OCI-LY7 (cell line): ENCODE measurements around the gene HNRNPU. TPM values are rescaled to one million over a fixed set of nuclear protein-coding genes. Genes with fewer than 3 reads are reported as not detected.

Source experiments
- BruUV-seq: library from RNA; stranded (reverse); fragments of 400-500 nt; replicated peaks from 2 replicates; lab custom pipeline; 2021; lab: Mats Ljungman, UMichigan
- CTCF ChIA-PET: fragments of 300-600 bp; sonication (Branson Sonifier 250); formaldehyde crosslinking; loops from one replicate; lab custom pipeline; 2022; ENCODE audit warnings: antibody characterized with exemption; ENCODE audit not compliant: unreplicated experiment; lab: Charles Lee
- POLR2A ChIA-PET: fragments of 300-600 bp; sonication (Branson Sonifier 250); formaldehyde crosslinking; loops from one replicate; lab custom pipeline; 2022; ENCODE audit warnings: antibody characterized with exemption; lab: Charles Lee
- DNase-seq: peaks from one replicate; pipeline ENCODE4 v3.0.0-alpha.2; 2015; ENCODE audit warnings: low spot score
- H2AFZ ChIP-seq: fragments of 200-600 bp; sonication (generic), shearing (Covaris generic); 2 replicates; pipeline ENCODE4 v1.6.1; 2014; ENCODE audit warnings: mild to moderate bottlenecking, antibody characterized with exemption, low read length, moderate library complexity
- H3K27ac ChIP-seq: fragments of 200-600 bp; sonication (generic); 2 replicates; pipeline ENCODE4 v1.5.1; 2014; ENCODE audit warnings: mixed run types, low read depth, mild to moderate bottlenecking, moderate library complexity, low read length, inconsistent platforms; ENCODE audit not compliant: poor library complexity, severe bottlenecking
- H3K36me3 ChIP-seq: fragments of 200-600 bp; sonication (generic); 2 replicates; pipeline ENCODE4 v1.6.1; 2014; ENCODE audit warnings: mild to moderate bottlenecking, antibody characterized with exemption, low read length, moderate library complexity, mixed read lengths; ENCODE audit not compliant: insufficient read depth
- H3K4me1 ChIP-seq: fragments of 200-600 bp; sonication (generic); 2 replicates; pipeline ENCODE4 v1.5.1; 2014; ENCODE audit warnings: mild to moderate bottlenecking, low read length; ENCODE audit not compliant: insufficient read depth, poor library complexity, severe bottlenecking
- H3K4me2 ChIP-seq: fragments of 200-600 bp; sonication (generic); 2 replicates; pipeline ENCODE4 v1.6.1; 2014; ENCODE audit warnings: mild to moderate bottlenecking, low read length
- H3K4me3 ChIP-seq: fragments of 200-600 bp; sonication (generic); 2 replicates; pipeline ENCODE4 v1.5.1; 2014; ENCODE audit warnings: mild to moderate bottlenecking, low read depth, low read length; ENCODE audit not compliant: poor library complexity, severe bottlenecking
- H3K79me2 ChIP-seq: fragments of 200-600 bp; sonication (generic); 2 replicates; pipeline ENCODE4 v1.6.1; 2016; ENCODE audit warnings: low read depth, mild to moderate bottlenecking, low read length, moderate library complexity, mixed read lengths; ENCODE audit not compliant: insufficient read depth
- H3K9me2 ChIP-seq: fragments of 200-600 bp; sonication (generic); 2 replicates; pipeline ENCODE4 v1.6.1; 2016; ENCODE audit warnings: mild to moderate bottlenecking, low read length, mixed read lengths; ENCODE audit not compliant: insufficient read depth
- H3K9me3 ChIP-seq: fragments of 200-600 bp; sonication (generic); 2 replicates; pipeline ENCODE4 v1.6.1; 2014; ENCODE audit warnings: mild to moderate bottlenecking, mixed run types, low read length, mixed read lengths
- H4K20me1 ChIP-seq: fragments of 200-600 bp; sonication (generic); 2 replicates; pipeline ENCODE4 v1.6.1; 2014; ENCODE audit warnings: mild to moderate bottlenecking, antibody characterized with exemption, low read length, moderate library complexity, mixed read lengths; ENCODE audit not compliant: insufficient read depth
- CTCF ChIP-seq: fragments of 200-600 bp; sonication (generic); conservative IDR thresholded peaks from 2 replicates; pipeline ENCODE4 v1.5.1; 2014; ENCODE audit warnings: mild to moderate bottlenecking, antibody characterized with exemption, low read length, moderate library complexity, mixed read lengths
- EZH2phosphoT487 ChIP-seq: fragments of 200-600 bp; sonication (generic); IDR thresholded peaks from 2 replicates; pipeline ENCODE4 v1.6.1; 2018; ENCODE audit warnings: low read depth, borderline replicate concordance, mild to moderate bottlenecking, mixed run types, antibody characterized with exemption, low read length, moderate library complexity, mixed read lengths
- intact Hi-C: fragments of 100-400 bp; cut with micrococcal nuclease; formaldehyde crosslinking; loops from one replicate; pipeline ENCODE4 v1.10.0; 2022; ENCODE audit not compliant: unreplicated experiment
- total RNA-seq, 2 experiments: library from RNA; depleted of rRNA in 1 of 2; stranded (reverse); fragments of >200 nt in 1 of 2; shearing (Covaris generic) in 1 of 2; gene quantifications; 2 replicates each; pipeline ENCODE4 v1.2.3, GENCODE V29; 2014 to 2022

HNRNPU gene
- total RNA-seq, 2 experiments from 2014 or later: 426 to 650 TPM

GRCh38 chr1:244837597-244838258 lies 26.6 kb downstream of the HNRNPU start:
- Histone ChIP-seq H3K4me1 (peaks cover 63% of the 10 kb centered on the region), H2AFZ (no peak overlapping the region), H3K36me3 (peaks cover 70% of the 10 kb centered on the region), H3K79me2 (peaks cover 71% of the 10 kb centered on the region), H3K27ac (peak overlapping the region; percentile 94), H4K20me1 (peaks cover 21% of the 10 kb centered on the region; the same call in 1 of the 2 replicates), H3K9me3 (no peaks in the 10 kb centered on the region), H3K4me2 (peak overlapping the region; percentile 85), H3K9me2 (no peaks in the 10 kb centered on the region), H3K4me3 (peak overlapping the region; percentile 88)
- DNase-seq: peak; percentile 35
- no TSS peak for BruUV-seq
- ChIA-PET CTCF (interaction anchor here (1.2 to 1.4 kb wide), 2 partner anchors 36 to 205 kb away, joined by 3 read pairs; no protein-coding TSS in a partner anchor), POLR2A (interaction anchor here (0.6 to 5.8 kb wide), 10 partner anchors 13 to 842 kb away, joined by 3 to 83 read pairs (median 4); partner anchors contain the start of gene HNRNPU)
- intact Hi-C loops: loop anchor here (10.0 kb wide), 1 partner anchor 967 kb away; no protein-coding TSS in a partner anchor
- no peak for TF ChIP-seq EZH2phosphoT487
- TF ChIP-seq CTCF: no peak

- no peak for DNase-seq
- Histone ChIP-seq H3K4me2 (peak overlapping the region; percentile 85), H3K9me3 (no peaks in the 10 kb centered on the region), H3K79me2 (peaks cover 60% of the 10 kb centered on the region), H3K36me3 (peaks cover 58% of the 10 kb centered on the region), H2AFZ (no peak overlapping the region), H3K9me2 (no peaks in the 10 kb centered on the region), H3K4me3 (peak overlapping the region; percentile 88), H4K20me1 (peaks cover 19% of the 10 kb centered on the region; the same call in 1 of the 2 replicates), H3K27ac (peak overlapping the region; percentile 94), H3K4me1 (peaks cover 73% of the 10 kb centered on the region)
- TSS peak; percentile 12 for BruUV-seq
- ChIA-PET CTCF (interaction anchor here (1.2 to 1.4 kb wide), 3 partner anchors 26 to 206 kb away, joined by 3 to 8 read pairs (median 3); no protein-coding TSS in a partner anchor), POLR2A (interaction anchor here (0.6 to 5.8 kb wide), 19 partner anchors 9 to 209 kb away, joined by 3 to 83 read pairs (median 3); partner anchors contain the start of gene HNRNPU)
- intact Hi-C loops: loop anchor here (10.0 kb wide), 1 partner anchor 968 kb away; no protein-coding TSS in a partner anchor
- TF ChIP-seq EZH2phosphoT487: no peak
- no peak for TF ChIP-seq CTCF
Observed at GRCh38 chr1:244836584-244836983, 27.8 kb downstream of the HNRNPU start.
